GM12801 (cell line): ENCODE data around the gene ABCA5.

Experiments used
- TF ChIP-seq, protein P1 (sequence below): IDR thresholded peaks from one replicate; pipeline ENCODE4 v1.5.1; 2011; ENCODE audit warnings: control low read depth; ENCODE audit not compliant: insufficient read length; ENCODE audit errors: extremely low read depth

The ABCA5 gene

DNA sequence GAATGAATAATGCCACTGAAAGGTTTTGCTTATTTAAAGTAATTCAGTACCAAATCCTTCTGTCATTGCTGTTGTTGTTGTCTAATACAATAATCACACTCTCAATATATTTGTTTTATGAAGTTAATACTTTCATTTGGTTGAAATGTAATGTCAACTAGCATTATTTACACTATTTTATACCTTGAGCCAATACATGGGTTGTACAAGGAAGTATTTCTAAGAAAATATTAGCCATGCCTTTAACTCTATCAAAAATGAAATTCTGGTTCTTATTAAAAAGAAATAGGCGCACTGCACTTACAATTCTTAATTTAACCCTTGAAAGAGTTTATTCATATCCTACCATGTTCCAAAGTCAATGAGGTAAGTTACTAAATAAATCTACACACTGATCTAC is 80.7 kb downstream of the ABCA5 start:
- TF ChIP-seq, protein P1, sequence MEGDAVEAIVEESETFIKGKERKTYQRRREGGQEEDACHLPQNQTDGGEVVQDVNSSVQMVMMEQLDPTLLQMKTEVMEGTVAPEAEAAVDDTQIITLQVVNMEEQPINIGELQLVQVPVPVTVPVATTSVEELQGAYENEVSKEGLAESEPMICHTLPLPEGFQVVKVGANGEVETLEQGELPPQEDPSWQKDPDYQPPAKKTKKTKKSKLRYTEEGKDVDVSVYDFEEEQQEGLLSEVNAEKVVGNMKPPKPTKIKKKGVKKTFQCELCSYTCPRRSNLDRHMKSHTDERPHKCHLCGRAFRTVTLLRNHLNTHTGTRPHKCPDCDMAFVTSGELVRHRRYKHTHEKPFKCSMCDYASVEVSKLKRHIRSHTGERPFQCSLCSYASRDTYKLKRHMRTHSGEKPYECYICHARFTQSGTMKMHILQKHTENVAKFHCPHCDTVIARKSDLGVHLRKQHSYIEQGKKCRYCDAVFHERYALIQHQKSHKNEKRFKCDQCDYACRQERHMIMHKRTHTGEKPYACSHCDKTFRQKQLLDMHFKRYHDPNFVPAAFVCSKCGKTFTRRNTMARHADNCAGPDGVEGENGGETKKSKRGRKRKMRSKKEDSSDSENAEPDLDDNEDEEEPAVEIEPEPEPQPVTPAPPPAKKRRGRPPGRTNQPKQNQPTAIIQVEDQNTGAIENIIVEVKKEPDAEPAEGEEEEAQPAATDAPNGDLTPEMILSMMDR, result no peak

GRCh38 chr17:69245617-69246016 is 81.3 kb downstream of the ABCA5 start:
- TF ChIP-seq, protein P1, result no peak

DNA sequence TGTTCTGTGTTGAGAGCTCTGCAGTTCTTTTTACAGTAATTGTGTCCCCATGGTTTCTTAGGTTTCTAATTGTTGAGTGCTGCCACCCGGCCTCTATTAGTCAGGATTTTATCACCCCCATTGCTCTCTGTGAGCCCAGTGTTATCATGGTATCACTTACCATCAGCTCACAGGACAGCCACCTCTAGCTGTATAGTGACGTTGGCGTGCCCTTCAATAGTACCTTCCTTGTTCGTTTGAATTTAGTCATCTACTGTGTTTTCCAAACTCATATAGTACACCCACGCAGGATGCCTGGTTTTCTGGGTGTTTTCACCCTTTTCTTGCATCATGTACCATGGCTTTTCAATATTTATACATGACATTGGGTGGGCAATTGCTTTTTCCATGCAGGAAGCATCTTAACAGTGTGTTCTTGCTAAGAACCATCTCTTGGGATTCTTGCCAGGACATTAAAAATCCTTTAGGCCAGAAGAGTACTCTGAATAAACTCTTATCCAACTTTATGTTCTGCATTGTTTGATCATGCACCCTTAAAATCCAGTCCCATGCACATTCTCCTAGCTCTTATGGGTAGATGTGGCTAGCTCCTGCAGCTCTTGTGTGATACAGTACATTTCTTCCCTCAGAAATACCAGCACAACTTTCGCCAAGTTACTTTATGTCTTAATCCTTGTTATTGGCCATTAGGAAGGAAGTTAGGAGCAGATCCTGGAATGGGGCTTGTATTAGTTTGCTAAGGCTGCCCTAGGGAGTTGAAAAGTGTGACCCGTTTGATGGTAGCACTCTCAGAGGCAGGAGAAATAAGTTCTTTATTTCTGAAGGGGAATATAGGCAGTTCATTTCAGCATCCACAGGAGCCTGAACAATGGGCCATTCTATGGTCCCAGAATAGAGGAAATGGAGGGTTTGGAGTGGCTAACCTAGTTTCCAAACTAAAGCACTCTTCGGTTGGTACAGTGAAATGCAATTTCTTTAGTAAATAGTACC is 87.0 kb downstream of the ABCA5 start:
- TF ChIP-seq, protein P1, result no peak

DNA sequence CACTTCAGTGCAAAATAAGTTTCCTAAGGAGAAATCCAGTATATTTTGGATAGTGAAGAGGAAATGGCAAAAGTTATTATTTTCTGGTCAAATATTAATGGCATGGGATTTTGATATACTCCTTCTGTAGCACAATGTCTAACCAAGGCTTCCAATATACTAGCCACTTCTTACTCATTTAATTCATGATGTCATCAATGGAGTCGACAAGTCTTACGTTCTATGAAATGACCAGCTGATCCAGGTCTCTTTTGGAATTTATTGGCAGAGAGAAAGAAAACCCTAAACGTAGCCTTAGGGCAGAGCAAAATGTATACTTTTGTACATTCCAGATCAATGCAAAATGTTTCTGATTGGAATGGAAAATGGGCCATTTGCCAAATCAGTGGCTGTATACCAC is 90.0 kb downstream of the ABCA5 start:
- TF ChIP-seq, protein P1, result no peak

GRCh38 chr17:69236464-69236863 is 90.5 kb downstream of the ABCA5 start:
- TF ChIP-seq, protein P1, result no peak

DNA sequence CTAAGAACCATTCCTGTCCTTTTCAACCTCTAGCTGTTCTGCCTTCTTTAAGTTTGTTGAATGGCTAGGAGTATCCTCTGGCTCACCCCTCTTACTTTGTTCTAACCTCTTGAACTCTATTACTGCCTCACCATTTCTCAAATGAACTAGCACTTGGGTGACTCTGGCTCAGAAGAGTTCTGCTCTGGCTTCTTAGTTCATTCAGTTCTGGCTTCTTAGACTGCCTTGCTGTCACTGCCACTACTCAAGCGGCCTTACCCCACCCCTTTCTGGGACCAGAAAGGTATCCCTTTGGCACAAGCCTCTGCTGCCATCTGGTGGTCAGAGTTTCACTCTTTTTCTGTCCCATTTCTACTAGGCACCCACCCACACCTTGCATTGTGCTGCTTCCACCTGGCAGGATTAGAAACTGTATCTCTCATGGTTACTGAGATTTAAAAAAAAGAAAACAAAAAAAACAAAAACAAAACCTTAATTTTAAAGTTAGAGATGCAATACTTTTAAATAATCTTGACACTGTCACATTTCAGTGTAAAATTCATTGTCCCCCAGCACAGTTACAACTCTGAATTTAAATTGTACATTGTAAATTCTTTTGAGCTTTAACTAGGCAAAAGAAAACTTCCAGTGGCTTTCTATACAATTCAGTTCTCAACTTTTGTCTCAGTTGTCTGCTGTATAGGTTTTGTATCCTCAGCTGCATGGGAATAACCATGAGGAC is 91.4 kb downstream of the ABCA5 start:
- TF ChIP-seq, protein P1, result no peak

DNA sequence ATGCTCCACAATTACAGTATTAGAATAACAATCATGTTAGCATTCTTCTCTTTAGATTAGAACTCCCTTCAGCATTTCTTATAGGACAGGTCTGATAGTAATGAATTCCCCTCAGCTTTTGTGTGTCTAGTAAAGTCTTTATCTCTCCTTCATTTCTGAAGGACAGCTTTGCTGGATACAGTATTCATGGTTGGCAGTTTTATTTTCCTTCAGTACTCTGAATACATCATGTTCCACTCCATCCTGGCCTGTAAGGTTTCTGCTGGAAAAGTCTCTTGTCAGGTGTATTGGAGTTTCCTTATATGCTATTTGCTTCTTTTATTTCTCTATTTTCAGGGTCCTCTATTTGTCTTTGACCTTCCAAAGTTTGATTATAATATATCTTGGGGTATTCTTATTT is 94.3 kb downstream of the ABCA5 start:
- TF ChIP-seq, protein P1, result no peak
